Measurements from ENCODE around the gene LILRB1. TPM values are rescaled to one million over a fixed set of nuclear protein-coding genes. Genes with fewer than 3 reads are reported as not detected.

Gene LILRB1
- total and polyA plus RNA-seq, 9 of the 15 experiments (the other 6 are each of a cell fraction or from before 2014, with no cell fraction given): not detected

DNA sequence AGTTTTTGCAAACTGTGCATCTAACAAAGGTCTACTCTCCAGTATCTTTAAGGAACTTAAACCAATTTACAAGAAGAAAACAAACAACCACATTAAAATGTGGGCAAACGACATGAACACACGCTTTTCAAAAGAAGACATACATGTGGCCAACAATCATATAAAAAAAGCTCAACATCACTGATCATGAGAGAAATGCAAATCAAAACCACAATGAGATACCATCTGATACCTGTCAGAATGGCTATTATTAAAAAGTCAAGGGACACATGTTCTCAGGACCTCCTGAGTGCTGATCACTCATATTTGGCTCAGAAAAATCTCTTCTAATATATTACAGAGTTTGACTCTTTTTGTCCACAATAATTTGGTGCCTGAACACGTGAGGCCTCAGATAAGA is 14.2 kb upstream of the LILRB1 start (continued):
- no peak for TF ChIP-seq PTBP1 (IDR thresholded peaks at IDR 0.05; ENCODE audit: low read depth, low read length)
- TF ChIP-seq, protein P1, sequence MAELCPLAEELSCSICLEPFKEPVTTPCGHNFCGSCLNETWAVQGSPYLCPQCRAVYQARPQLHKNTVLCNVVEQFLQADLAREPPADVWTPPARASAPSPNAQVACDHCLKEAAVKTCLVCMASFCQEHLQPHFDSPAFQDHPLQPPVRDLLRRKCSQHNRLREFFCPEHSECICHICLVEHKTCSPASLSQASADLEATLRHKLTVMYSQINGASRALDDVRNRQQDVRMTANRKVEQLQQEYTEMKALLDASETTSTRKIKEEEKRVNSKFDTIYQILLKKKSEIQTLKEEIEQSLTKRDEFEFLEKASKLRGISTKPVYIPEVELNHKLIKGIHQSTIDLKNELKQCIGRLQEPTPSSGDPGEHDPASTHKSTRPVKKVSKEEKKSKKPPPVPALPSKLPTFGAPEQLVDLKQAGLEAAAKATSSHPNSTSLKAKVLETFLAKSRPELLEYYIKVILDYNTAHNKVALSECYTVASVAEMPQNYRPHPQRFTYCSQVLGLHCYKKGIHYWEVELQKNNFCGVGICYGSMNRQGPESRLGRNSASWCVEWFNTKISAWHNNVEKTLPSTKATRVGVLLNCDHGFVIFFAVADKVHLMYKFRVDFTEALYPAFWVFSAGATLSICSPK (IDR thresholded peaks at IDR 0.05; ENCODE audit: borderline replicate concordance): no peak

DNA sequence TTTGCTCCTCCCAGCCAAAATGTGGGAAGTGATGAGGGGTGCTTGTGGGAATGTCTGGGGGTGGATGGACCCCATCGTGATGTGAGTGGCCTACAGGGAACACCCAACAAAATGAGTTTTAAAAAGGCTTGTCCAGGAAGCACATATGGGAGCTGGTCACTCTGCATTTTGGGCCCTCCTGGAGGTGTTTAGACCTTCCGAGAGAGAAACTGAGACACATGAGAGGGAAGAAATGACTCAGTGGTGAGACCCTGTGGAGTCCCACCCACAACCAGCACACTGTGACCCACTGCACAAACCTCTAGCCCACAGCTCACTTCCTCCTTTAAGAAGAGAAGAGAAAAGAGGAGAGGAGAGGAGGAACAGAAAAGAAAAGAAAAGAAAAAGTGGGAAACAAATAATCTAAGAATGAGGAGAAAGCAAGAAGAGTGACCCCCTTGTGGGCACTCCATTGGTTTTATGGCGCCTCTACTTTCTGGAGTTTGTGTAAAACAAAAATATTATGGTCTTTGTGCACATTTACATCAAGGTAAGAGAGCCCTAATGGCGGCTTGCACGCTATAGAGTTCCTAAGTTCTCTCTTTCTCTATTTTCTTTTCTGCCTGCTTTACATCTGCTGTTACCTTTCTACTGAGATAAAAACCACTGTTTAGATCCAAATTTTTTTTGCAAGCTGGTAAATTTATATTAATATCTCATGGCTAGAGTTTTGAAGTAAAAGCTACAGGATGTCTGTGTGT is 13.3 kb upstream of the LILRB1 start:
- in situ Hi-C loops (cut with MboI) (no loop called here), intact Hi-C loops (cut with micrococcal nuclease) (no loop called here)
- DNase-seq (ENCODE audit: extremely low read depth in 1 of 4, low spot score in 3 of 4) (no peak), ATAC-seq (no peak), FAIRE-seq (no peak)
- CTCF ChIA-PET (ENCODE audit: low intra/inter-chr PET ratio): no interaction called here
- no peak overlapping the region for H3K4me3 ChIP-seq
- 0% methylated on average over 5 of the region's 5 CpGs for WGBS (ENCODE audit: insufficient coverage, low coverage, missing lambda C conversion rate)
- TF ChIP-seq, protein P2, sequence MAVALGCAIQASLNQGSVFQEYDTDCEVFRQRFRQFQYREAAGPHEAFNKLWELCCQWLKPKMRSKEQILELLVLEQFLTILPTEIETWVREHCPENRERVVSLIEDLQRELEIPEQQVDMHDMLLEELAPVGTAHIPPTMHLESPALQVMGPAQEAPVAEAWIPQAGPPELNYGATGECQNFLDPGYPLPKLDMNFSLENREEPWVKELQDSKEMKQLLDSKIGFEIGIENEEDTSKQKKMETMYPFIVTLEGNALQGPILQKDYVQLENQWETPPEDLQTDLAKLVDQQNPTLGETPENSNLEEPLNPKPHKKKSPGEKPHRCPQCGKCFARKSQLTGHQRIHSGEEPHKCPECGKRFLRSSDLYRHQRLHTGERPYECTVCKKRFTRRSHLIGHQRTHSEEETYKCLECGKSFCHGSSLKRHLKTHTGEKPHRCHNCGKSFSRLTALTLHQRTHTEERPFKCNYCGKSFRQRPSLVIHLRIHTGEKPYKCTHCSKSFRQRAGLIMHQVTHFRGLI (CRISPR knock-in tag; IDR thresholded peaks at IDR 0.05): no peak
- TF ChIP-seq C11orf30 (IDR thresholded peaks at IDR 0.05; ENCODE audit: low read depth) (peak; percentile 45; the same call in 1 of the 2 replicates), RBM14 (IDR thresholded peaks at IDR 0.05; ENCODE audit: borderline replicate concordance, insufficient read depth, low read depth, low read length) (no peak), ZNF316 (IDR thresholded peaks at IDR 0.05) (peak; percentile 23; the same call in 1 of the 2 replicates), FOSL1 (tag; conservative IDR thresholded peaks at IDR 0.05) (no peak)
- no peaks in the 10 kb centered on the region for H3K9me3 ChIP-seq (replicated peaks; ENCODE audit: control insufficient read depth, insufficient read depth, low read depth, low read length)
- BruUV-seq (replicated peaks): no TSS peak
- POLR2A ChIA-PET: no interaction called here
- H3K9ac ChIP-seq (ENCODE audit: insufficient read depth in 1 of 2, low read depth in 2 of 2, low read length in 2 of 2): no peak overlapping the region
- H4K20me1 ChIP-seq (replicated peaks; ENCODE audit: control insufficient read depth, insufficient read depth, low read length): no peaks in the 10 kb centered on the region
- no peak overlapping the region for H3K27ac ChIP-seq (ENCODE audit: extremely low read depth, low read depth, low read length)
- no peaks in the 10 kb centered on the region for H3K79me2 ChIP-seq (ENCODE audit: control insufficient read depth, insufficient read depth, low read length)
- H3K4me2 ChIP-seq (ENCODE audit: insufficient read depth, low read length): no peak overlapping the region
- no peak overlapping the region for H2AFZ ChIP-seq (ENCODE audit: low read depth, low read length)
- H3K9me1 ChIP-seq (ENCODE audit: control insufficient read depth, insufficient read depth, low read length): no peaks in the 10 kb centered on the region
- H3K4me1 ChIP-seq (replicated peaks in 1 of 2; ENCODE audit: control insufficient read depth in 2 of 2, insufficient read depth in 2 of 2, low read length in 2 of 2): no peaks in the 10 kb centered on the region
- no peaks in the 10 kb centered on the region for H3K36me3 ChIP-seq (ENCODE audit: control insufficient read depth, insufficient read depth, low read length)
- H3K27me3 ChIP-seq (ENCODE audit: control insufficient read depth in 2 of 2, insufficient read depth in 2 of 2, low read length in 2 of 2): no peaks in the 10 kb centered on the region
